Measurements from ENCODE around the gene IL17RD.

The IL17RD gene

GRCh38 chr3:57164657-57165573 lies at the start of gene IL17RD:
TSS of gene IL17RD (minus strand) at chr3:57165353. CDS start at chr3:57165286, 67 bp downstream.
- no peaks in the 10 kb centered on the region for H3K9me3 ChIP-seq (ENCODE audit: control insufficient read depth, insufficient read depth, low read length)
- H3K4me3 ChIP-seq (ENCODE audit: low read length): peak within 1 kb of the TSS; percentile 73
- H3K4me2 ChIP-seq (ENCODE audit: low read length): peak within 1 kb of the TSS; percentile 73
- H3K9me2 ChIP-seq (replicated peaks; ENCODE audit: control insufficient read depth, low read length): no peaks in the 10 kb centered on the region
- no peaks in the 10 kb centered on the region for H3K79me2 ChIP-seq (ENCODE audit: control insufficient read depth, low read length)
- H3F3A ChIP-seq (ENCODE audit: control insufficient read depth, insufficient read depth): no peaks in the 10 kb centered on the region
- H3K36me3 ChIP-seq (ENCODE audit: control insufficient read depth, low read length): no peaks in the 10 kb centered on the region
- H3K27me3 ChIP-seq (ENCODE audit: control insufficient read depth, low read length): peaks cover 56% of the 10 kb centered on the region
- peaks cover 16% of the 10 kb centered on the region for H3K4me1 ChIP-seq (ENCODE audit: control insufficient read depth, low read length)
- TF ChIP-seq CTCF (IDR thresholded peaks at IDR 0.05; ENCODE audit: low read depth, low read length, poor library complexity, severe bottlenecking) (no peak), EZH2phosphoT487 (IDR thresholded peaks at IDR 0.05; ENCODE audit: borderline replicate concordance, low read length) (no peak)
- H3K27ac ChIP-seq (ENCODE audit: low read depth, low read length): no peak within 1 kb of the TSS
- no peaks in the 10 kb centered on the region for H4K20me1 ChIP-seq (ENCODE audit: control insufficient read depth, insufficient read depth, low read depth, low read length)

- no peak overlapping the region for H3K27ac ChIP-seq (ENCODE audit: low read depth, low read length)
- H3K4me1 ChIP-seq (ENCODE audit: control insufficient read depth, low read length): no peaks in the 10 kb centered on the region
- no peaks in the 10 kb centered on the region for H3K36me3 ChIP-seq (ENCODE audit: control insufficient read depth, low read length)
- no peak overlapping the region for H3K4me2 ChIP-seq (ENCODE audit: low read length)
- H3K9me2 ChIP-seq (replicated peaks; ENCODE audit: control insufficient read depth, low read length): no peaks in the 10 kb centered on the region
- H3F3A ChIP-seq (ENCODE audit: control insufficient read depth, insufficient read depth): no peaks in the 10 kb centered on the region
- H3K9me3 ChIP-seq (ENCODE audit: control insufficient read depth, insufficient read depth, low read length): no peaks in the 10 kb centered on the region
- H3K79me2 ChIP-seq (ENCODE audit: control insufficient read depth, low read length): no peaks in the 10 kb centered on the region
- H3K4me3 ChIP-seq (ENCODE audit: low read length): no peak overlapping the region
- H3K27me3 ChIP-seq (ENCODE audit: control insufficient read depth, low read length): no peaks in the 10 kb centered on the region
- no peaks in the 10 kb centered on the region for H4K20me1 ChIP-seq (ENCODE audit: control insufficient read depth, insufficient read depth, low read depth, low read length)
- TF ChIP-seq CTCF (IDR thresholded peaks at IDR 0.05; ENCODE audit: low read depth, low read length, poor library complexity, severe bottlenecking) (no peak), EZH2phosphoT487 (IDR thresholded peaks at IDR 0.05; ENCODE audit: borderline replicate concordance, low read length) (no peak)
Measured at GRCh38 chr3:57206423-57206822, 41.3 kb upstream of the IL17RD start.

GRCh38 chr3:57199895-57200297 lies 34.7 kb upstream of the IL17RD start, which contains the start of gene HESX1:
TSS of gene HESX1 (minus strand) at chr3:57199978. CDS start at chr3:57199918, 60 bp downstream.
- Histone ChIP-seq H3K27me3 (ENCODE audit: control insufficient read depth, low read length) (no peaks in the 10 kb centered on the region), H3K9me3 (ENCODE audit: control insufficient read depth, insufficient read depth, low read length) (no peaks in the 10 kb centered on the region), H3K36me3 (ENCODE audit: control insufficient read depth, low read length) (no peaks in the 10 kb centered on the region), H3K4me1 (ENCODE audit: control insufficient read depth, low read length) (no peaks in the 10 kb centered on the region), H3K9me2 (replicated peaks; ENCODE audit: control insufficient read depth, low read length) (no peaks in the 10 kb centered on the region), H3F3A (ENCODE audit: control insufficient read depth, insufficient read depth) (no peaks in the 10 kb centered on the region), H3K27ac (ENCODE audit: low read depth, low read length) (no peak within 1 kb of the TSS), H3K4me2 (ENCODE audit: low read length) (no peak within 1 kb of the TSS), H4K20me1 (ENCODE audit: control insufficient read depth, insufficient read depth, low read depth, low read length) (no peaks in the 10 kb centered on the region), H3K79me2 (ENCODE audit: control insufficient read depth, low read length) (no peaks in the 10 kb centered on the region), H3K4me3 (ENCODE audit: low read length) (no peak within 1 kb of the TSS)
- TF ChIP-seq CTCF (IDR thresholded peaks at IDR 0.05; ENCODE audit: low read depth, low read length, poor library complexity, severe bottlenecking) (no peak), EZH2phosphoT487 (IDR thresholded peaks at IDR 0.05; ENCODE audit: borderline replicate concordance, low read length) (no peak)
